Midbrain (tissue), 1 donor: ENCODE measurements around the gene TPRX1.
A peak's percentile ranks its signal among the peaks of the same experiment; 100 is the strongest.
"Not testable (repeated sequence)": the region's sequence is repeated elsewhere in the genome, so short reads cannot be mapped to it uniquely, and the experiment has no call there.

Experiments
- DNase-seq: peaks from one replicate; lab custom pipeline; 2025; lab: John Stamatoyannopoulos, UW

TPRX1 gene, protein sequence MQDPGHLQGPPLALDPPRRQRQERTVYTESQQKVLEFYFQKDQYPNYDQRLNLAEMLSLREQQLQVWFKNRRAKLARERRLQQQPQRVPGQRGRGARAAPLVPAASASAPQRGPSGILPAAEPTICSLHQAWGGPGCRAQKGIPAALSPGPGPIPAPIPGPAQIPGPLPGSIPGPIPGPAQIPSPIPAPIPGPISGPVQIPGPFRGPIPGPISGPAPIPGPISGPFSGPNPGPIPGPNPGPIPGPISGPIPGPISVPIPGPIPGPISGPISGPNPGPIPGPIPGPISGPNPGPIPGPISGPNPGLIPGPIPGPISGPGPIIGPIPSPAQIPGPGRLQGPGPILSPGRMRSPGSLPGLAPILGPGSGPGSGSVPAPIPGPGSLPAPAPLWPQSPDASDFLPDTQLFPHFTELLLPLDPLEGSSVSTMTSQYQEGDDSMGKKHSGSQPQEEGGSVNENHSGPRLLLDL

DNA sequence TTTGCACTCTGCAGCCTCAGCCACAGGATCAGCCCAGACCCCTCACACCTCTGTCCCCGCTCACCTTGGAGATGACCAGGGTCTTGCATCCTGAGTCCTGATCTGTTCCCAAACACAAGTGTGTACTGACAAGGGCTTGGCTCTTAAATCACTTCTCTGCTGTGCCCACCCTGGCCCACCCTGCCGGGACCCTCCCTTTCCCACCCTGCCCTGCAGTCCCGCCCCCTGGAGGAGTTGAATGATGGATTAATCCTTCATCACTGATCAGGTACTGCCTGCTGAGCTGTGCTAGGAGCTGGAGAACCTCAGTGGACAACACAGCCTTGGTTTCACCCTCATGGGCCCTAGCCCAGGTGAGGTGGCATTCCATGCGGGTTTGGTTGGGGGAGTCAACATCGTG lies at the start of gene TPRX1:
TSS of gene TPRX1 (minus strand) at position 101 of the 400 bp plus-strand sequence. CDS start at position 89, 12 bp downstream.
- not testable (repeated sequence) for DNase-seq

DNA sequence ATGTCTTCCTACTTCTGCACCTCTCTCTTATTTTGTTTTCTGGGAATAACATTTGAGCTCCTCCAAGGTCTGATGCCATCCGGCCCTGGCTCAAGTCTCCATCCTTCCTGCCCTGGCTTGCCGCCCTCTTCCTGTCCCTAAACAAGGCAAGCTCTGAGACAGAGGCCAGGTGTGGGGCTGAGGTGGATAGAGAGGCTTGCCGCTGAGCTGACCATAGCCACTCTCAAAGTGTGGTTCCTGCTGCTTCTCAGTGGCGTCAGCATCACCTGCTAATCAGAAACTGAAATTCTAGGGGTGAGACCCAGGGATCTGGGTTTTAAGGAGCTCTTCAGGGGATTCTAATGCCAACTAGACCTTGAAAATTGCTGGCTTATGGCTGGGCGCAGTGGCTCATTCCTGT lies 48.7 kb upstream of the TPRX1 start:
- no peak for DNase-seq

DNA sequence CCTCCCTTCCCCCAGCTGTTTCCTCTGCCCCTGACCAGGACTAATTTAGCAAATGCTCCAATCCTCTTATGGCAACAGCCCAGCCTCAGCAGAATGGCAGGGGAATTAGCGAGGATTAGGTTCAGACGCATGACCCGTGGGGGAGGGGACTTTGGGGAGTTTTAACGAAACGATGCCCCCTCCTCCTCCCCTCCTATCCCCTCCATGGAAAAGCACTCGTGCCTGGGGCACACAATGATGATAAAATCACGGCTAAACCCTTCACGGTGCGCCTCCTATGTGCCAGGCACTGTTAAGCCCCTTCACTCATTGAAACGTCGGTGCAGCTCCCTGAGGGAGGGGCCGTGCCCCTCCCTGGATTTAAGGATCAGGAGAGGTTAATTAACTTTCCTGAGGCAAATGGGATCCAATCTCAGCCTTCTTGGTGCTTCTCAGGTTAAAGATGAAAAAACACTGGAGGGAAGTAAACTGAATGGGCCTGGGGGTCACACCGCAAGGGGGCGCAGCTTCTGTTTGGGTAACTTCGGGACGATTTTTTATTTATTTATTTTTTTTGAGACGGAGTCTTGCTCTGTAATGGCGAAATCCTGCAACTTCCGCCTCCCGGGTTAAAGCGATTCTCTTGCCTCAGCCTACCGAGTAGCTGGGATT lies 44.6 kb upstream of the TPRX1 start:
- DNase-seq = no peak

DNA sequence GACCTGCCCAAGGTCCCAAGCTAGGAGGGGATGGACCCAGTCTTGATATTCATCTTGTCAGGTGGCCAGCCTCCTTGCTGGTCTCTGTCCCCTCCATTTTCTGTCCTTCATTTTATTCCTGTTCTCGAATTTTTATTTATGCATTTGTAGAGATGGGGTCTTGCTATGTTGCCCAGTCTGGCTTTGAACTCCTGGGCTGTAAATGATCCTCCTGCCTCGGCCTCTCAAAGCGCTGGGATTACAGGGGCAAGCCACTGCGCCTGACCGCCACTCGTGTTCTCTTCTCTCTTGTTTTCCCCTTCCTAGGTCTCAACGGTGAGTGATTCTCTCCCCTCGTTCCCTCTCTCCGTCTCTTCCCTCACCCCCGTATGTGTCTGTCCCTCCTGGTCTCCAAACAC lies 44.1 kb upstream of the TPRX1 start:
- DNase-seq = no peak

DNA sequence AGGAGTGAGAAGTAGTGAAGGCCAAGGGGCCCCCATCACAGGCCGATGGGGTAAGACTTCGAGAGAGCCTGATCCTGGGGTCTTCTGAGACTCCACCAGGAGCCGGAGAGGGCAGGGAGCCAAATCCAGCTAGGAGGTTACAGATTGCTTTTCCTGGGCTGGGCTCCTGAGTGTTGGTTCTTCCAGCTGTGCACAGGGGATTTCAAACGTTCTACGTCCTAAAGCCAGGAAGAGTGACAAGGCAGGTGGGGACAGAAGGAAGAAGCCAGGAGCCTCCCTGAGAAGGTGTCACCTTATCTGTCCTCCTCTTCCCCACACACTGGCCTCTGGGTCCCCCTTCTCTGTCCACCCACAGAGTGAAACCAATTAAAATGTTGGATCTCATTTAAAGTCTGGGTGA lies 38.6 kb upstream of the TPRX1 start:
- no peak for DNase-seq

DNA sequence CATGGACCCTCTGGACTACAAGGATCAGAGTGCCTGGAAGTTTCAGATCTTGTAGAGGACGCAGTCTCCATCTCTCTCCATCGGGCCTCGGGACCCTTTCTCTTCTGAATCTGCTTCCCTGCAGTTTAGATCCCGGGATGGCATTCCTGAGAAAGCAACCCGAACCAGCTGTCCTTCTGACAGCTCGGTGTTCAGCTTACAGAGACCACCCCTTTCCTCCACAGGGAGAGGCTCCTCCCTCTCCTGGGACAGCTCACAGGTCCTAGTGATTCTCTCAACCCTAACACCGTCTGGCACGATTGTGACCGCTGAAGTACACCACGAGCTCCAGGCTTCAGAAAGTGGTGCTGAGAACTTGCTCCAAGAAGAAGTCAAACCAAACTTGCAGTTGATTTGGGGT lies 35.6 kb upstream of the TPRX1 start:
- DNase-seq = no peak

DNA sequence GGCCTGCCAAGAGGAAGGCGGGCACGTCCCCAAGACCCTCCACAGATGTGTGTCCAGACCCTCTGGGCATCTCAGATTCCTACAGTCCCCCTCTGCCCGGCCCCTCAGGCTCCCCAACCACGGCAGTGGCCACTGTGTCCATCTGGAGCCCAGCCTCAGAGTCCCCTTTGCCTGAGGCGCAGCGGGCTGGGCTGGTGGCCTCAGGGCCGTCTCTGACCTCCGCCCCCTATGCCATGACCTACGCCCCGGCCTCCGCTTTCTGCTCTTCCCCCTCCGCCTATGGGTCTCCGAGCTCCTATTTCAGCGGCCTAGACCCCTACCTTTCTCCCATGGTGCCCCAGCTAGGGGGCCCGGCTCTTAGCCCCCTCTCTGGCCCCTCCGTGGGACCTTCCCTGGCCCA lies 35.1 kb upstream of the TPRX1 start:
- DNase-seq = no peak

DNA sequence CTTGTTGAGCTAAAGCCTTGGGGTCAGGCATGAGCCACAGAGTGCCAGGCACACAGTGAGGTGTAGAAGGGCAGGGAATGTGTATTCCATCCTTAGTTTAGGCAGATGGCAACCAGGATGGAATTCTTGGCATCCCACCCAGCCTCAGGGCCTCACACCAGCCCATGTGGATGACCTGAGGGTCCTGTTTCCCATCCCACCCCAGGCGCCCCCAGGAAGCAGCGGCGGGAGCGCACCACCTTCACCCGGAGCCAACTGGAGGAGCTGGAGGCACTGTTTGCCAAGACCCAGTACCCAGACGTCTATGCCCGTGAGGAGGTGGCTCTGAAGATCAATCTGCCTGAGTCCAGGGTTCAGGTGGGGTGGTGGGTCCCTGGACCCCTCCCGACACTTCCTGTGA lies 31.7 kb upstream of the TPRX1 start:
- no peak for DNase-seq

DNA sequence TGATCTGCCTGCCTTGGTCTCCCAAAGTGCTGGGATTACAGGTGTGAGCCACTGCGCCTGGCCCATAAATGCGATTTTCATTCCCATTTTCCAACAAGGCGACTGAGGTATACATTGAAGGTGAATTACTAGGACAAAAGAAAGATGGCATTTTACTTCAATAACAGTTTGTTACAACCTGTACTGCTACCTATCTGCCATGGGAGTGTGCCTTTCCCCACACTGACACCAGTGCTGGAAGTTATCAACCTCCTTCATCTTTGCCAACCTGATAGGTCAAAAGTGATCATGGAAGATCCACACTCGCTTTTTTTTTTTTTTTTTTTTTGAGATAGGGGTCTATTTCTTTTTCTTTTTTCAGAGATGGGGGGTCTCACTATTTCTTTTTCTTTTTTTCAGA lies 28.4 kb upstream of the TPRX1 start:
- no peak for DNase-seq

DNA sequence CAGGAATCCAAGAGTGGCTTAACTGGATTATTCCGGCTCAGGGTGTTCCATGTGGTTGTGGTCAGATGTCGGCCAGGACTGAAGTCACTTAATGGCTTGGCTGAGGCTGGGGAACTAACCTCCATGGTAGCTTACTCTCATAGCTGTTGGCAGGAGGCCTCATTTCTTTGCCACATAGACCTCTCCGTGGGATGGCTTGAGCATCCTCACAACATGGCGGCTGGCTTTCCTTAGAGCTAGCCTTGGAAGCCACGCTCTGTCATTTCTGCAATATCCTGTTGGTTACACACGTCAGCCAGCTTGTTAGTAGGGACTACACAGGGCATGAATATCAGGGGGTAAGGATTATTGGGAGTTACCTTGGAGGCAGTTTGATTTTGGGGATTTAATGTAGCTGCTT lies 22.4 kb upstream of the TPRX1 start:
- no peak for DNase-seq

DNA sequence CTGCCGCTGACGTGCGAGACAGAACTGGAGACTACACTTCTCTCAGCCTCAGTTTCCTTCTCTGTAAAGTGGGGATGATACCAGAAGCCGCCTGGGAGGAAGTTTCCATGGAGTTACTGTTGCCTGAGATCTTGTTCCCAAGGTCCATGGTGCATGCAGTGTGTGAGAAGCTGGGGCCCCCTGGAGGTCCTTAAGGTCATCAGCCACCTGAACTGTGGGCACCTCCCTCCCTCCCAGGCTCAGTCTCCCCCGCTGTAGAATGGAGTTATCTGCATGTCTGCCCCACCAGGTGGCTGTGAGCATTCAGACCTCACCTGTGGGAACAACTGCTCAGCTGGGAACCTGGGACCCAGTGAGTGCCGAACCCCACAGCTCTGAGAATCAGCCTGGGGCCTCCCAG lies 20.0 kb upstream of the TPRX1 start:
- no peak for DNase-seq

DNA sequence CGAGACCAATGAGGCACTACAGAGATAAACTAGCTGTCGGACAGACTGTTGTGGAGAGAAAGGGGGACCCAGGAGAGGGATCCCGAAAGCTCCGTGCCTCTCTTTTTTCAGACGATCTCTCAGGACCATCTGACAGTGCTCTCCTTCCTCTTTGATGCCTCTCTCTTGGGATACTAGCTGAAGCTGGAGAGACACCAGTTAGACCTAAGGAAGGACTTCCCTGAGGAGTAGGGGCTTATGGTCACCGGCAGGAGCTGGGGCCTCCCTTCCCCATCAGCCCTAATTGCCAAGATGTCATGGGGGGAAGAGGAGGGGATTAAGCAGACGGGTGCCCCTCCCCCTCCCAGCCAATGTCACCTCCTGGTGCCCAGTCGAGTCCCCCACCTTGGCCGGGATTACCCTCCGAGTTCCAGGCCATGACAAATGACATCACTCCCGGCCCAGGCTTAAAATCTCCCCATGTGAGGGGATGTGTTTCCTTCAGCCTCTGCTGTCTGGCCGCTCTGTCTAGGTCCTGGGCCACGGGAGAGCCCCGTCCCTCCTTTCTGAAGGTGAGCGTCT lies 17.2 kb upstream of the TPRX1 start, which contains the start of gene CRX:
TSS of gene CRX (plus strand) at position 478 of the 561 bp plus-strand sequence. CDS start 12,507 bp downstream, outside the sequence.
- no peak for DNase-seq

DNA sequence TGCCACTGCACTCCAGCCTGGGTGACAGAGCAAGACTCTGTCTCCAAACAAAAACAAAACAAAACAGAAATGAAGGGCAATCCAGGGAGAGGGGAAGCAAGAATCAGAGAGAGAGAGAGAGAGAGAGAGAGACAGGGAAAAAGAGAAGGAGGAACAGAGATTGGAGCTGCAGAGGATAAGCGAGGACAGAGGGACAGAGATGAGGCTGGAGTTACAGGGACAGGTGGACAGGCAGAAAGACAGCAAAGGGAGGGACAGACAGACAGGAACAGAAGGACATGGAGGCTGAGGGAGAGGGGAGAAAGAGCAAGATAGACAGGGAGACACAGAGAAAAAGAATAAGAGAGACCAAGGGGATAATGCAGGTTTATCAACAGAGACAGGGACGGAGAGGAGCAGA lies 16.1 kb upstream of the TPRX1 start:
- DNase-seq = no peak

DNA sequence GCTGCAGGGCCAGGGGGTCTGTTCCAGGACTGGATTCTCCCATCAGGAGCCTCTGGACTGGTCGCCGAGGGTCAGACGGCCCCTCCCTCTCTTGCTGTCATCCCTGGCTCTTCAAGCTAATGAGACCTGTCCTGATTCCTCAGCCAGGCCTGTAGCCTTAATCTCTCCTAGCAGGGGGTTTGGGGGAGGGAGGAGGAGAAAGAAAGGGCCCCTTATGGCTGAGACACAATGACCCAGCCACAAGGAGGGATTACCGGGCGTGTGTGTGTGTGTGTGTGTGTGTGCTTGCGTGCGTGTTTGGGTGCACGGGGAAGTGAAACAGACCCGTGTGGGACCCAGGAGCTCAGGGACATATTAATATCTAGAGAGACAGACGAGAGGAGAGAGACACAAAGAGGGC lies 15.5 kb upstream of the TPRX1 start:
- no peak for DNase-seq

DNA sequence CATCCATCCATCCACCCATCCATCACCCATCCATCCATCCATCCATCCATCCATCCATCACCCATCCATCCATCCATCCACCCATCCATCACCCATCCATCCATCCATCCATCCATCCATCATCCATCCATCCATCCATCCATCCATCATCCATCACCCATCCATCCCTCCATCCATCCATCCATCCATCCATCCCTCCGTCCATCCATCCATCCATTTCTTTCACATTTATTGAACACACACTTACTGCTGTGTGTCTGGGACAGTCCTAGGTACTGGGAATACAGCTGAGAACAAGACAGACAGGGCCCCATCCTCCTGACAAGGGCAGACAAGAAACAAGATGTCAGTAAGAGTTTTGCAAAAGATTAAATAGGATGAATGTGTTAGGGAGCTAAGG lies 13.9 kb upstream of the TPRX1 start:
- not testable (repeated sequence) for DNase-seq

DNA sequence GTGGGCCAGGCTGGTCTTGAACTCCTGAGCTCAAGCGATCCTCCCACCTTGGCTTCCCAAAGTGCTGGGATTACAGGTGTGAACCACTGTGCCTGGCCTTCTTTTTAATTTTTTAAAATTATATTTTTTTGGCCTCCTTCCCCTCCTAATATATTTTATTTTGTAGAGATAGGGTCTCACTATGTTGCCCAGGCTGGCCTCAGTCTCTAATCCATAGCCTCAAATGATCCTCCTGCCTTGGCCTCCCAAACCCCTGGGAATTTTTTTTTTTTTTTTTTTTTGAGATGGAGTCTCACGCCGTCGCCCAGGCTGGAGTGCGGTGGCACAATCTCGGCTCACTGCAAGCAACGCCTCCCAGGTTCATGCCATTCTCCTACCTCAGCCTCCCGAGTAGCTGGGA lies 11.9 kb upstream of the TPRX1 start:
- not testable (repeated sequence) for DNase-seq

DNA sequence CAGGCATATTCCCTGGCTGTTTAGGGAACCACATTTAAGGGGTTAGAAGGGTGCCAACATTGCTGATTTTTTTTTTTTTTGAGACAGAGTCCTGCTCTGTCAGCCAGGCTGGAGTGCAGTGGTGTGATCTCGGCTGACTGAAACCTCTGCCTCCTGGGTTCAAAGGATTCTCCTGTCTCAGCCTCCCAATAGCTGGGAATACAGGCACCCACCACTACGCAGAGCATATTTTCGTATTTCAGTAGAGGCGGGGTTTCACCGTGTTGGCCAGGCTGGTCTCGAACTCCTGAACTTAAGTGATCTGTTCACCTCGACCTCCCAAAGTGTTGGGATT lies 9.6 kb upstream of the TPRX1 start:
- no peak for DNase-seq

DNA sequence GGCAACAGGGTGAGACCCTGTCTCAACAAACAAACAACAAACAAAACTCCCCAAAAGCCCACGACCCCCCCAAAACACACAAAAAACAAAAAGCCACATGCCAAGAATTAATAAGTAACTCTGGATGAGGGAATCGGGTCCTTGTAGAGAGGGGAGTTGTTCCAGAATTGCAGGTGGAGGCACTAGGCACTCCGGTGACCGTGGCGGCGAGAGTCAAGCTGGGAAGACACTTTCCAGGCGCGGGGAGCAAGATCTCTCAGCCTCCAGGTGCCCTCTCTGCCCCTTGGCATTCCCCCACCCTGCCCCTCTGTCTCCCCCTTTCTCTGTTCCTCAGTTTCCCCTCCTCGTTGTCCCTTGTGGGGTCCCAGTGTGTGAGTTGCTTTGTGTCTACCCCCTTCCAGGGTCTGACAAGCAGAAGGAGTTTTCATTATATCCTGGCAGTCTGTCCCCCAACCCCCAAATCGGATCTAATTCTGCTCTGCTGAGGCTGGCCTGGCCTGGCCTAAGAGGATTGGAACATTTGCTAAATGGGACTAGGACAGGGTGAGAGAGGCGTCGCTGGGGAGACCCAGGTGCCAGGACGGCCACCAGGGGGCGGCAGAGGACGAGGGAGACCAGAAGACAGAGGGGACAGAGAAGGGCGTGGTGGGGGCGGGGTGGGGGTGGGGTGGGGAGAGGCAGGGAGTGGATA lies 9.1 kb upstream of the TPRX1 start:
- DNase-seq = peak; percentile 29

DNA sequence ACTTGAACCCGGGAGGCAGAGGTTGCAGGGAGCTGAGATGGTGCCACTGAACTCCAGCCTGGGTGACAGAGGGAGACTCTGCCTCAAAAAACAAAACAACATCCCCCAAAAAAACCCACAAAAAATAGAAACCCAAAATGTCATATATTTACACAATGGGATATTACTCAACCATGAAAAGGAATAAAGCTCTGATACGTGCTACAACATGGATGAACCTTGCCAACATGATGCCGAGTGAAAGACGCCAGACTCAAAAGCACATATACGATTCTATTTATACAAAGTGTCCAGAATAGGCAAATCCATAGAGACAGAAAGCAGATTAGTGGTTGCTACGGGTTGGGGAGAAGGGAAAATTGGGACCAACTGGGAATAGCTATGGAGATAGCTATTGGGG lies 2.1 kb upstream of the TPRX1 start:
- no peak for DNase-seq

DNA sequence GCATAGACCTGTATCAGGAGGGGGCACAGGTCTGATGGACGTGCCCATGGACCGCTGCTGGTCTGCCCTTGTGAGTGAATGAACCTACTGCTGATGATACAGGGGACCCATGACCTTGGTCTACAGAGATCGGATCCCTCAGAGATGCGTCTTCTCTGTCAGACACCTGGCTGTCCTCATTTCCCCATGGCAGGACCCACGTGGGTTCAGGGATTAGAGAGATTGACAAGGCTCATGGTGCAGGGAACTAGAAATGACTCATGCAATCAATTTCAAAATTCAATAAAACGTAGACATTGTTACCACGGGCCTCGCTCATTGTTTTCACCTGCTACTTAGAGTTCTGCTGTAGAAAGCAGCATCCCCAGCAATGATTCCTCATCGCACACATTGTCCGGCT lies 962 bp upstream of the TPRX1 start:
- DNase-seq = no peak

DNA sequence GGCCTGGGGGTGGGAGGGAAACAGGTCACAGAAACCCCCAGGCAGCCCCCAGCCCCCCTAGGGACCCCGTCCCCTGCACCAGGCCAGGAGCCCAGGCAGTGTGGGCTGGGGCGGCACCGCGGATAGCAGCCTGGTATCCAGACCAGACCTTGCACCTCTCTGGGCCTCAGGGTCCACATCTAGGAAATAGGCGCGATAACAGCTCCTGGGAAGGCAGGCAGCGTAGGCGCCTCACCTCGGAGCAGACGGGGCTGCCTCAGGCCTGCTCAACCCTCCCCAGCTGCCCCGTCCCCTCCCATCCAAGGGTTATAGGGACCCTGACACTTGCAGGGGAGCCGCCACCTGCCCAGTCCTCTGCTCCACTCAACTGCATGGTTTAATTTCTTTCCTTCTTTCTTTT lies 680 bp downstream of the TPRX1 start:
- not testable (repeated sequence) for DNase-seq

DNA sequence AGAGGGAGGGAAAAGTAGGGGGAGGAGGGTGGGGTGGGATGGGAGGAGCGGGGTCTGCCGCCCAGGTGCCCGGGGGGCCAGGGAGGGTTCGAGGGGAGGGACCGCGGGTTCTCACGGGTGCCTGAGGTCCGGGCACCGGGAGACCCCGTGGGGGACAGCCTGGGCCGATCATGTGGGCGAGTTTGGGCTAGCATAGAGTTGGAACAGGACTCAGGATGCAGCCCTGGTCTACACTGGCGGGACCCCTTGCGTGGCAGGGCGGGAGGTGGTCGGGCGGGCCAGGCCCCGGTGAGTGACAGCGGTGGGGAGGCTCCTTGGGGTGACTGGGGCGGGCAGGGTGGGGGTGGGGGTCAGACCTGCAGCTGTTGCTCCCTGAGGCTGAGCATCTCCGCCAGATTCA lies 1.2 kb downstream of the TPRX1 start:
- DNase-seq = not testable (repeated sequence)
